Chondrocyte (in vitro differentiated cells): ENCODE data around the gene STK32B. TPM values are rescaled to one million over a fixed set of nuclear protein-coding genes. Genes with fewer than 3 reads are reported as not detected.

Source experiments
- DNase-seq: peaks from one replicate; pipeline ENCODE4 v3.0.0; 2021; ENCODE audit warnings: mixed read lengths, low spot score
- H3K27ac Mint-ChIP-seq: one replicate; pipeline ENCODE4 v1.8.0; 2021; ENCODE audit warnings: mild to moderate bottlenecking, moderate library complexity, mixed read lengths; ENCODE audit not compliant: unreplicated experiment
- H3K27me3 Mint-ChIP-seq: 2 replicates; pipeline ENCODE4 v1.8.0; 2021; ENCODE audit warnings: low read depth, mixed read lengths
- H3K36me3 Mint-ChIP-seq: 2 replicates; pipeline ENCODE4 v1.8.0; 2021; ENCODE audit warnings: low read depth, mixed read lengths
- H3K4me1 Mint-ChIP-seq: 2 replicates; pipeline ENCODE4 v1.8.0; 2021; ENCODE audit warnings: low read depth, mild to moderate bottlenecking, mixed read lengths
- H3K4me3 Mint-ChIP-seq: one replicate; pipeline ENCODE4 v1.8.0; 2021; ENCODE audit warnings: mild to moderate bottlenecking, moderate library complexity, mixed read lengths; ENCODE audit not compliant: unreplicated experiment
- H3K9me3 Mint-ChIP-seq: 2 replicates; pipeline ENCODE4 v1.8.0; 2021; ENCODE audit warnings: low read depth, mixed read lengths
- total RNA-seq: library from RNA; stranded (reverse); gene quantifications from 3 replicates; pipeline ENCODE4 v1.2.1, GENCODE V29; 2021
- TF ChIP-seq, protein P1 (sequence below): fragments of 200-600 bp; sonication (generic); IDR thresholded peaks from 2 replicates; pipeline ENCODE4 v1.5.0; 2021; ENCODE audit warnings: antibody characterized with exemption, mild to moderate bottlenecking, moderate library complexity

Gene STK32B
- total RNA-seq, 1 donor from 2014 or later, result 14.2 TPM

DNA sequence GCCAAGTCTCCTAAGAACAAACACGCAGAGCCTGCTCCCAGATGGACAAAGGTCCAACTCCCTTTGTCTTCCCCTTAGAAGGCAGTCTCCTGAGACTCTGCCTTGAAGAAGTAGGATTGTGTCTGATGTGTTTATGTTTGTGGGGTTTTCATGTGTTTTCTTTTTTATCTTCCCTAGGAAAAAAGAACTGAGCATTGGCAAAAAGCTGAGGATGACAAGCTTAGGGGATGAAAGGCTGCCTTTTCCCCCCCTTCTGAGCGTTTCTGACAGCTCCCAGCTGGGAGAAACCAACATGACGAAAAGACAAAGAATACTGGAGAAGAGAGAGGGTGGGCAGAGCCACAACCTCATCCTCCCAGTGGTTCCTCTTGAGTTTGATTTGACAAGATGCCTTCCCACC, 475.9 kb downstream of the STK32B start:
- H3K27me3 Mint-ChIP-seq, result no peaks in the 10 kb centered on the region
- no peaks in the 10 kb centered on the region for H3K9me3 Mint-ChIP-seq
- no peak overlapping the region for H3K27ac Mint-ChIP-seq
- no peak for DNase-seq
- no peaks in the 10 kb centered on the region for H3K4me1 Mint-ChIP-seq
- TF ChIP-seq, protein P1, sequence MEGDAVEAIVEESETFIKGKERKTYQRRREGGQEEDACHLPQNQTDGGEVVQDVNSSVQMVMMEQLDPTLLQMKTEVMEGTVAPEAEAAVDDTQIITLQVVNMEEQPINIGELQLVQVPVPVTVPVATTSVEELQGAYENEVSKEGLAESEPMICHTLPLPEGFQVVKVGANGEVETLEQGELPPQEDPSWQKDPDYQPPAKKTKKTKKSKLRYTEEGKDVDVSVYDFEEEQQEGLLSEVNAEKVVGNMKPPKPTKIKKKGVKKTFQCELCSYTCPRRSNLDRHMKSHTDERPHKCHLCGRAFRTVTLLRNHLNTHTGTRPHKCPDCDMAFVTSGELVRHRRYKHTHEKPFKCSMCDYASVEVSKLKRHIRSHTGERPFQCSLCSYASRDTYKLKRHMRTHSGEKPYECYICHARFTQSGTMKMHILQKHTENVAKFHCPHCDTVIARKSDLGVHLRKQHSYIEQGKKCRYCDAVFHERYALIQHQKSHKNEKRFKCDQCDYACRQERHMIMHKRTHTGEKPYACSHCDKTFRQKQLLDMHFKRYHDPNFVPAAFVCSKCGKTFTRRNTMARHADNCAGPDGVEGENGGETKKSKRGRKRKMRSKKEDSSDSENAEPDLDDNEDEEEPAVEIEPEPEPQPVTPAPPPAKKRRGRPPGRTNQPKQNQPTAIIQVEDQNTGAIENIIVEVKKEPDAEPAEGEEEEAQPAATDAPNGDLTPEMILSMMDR, result no peak
- H3K4me3 Mint-ChIP-seq, result no peak overlapping the region
- H3K36me3 Mint-ChIP-seq, result peaks cover 9% of the 10 kb centered on the region

DNA sequence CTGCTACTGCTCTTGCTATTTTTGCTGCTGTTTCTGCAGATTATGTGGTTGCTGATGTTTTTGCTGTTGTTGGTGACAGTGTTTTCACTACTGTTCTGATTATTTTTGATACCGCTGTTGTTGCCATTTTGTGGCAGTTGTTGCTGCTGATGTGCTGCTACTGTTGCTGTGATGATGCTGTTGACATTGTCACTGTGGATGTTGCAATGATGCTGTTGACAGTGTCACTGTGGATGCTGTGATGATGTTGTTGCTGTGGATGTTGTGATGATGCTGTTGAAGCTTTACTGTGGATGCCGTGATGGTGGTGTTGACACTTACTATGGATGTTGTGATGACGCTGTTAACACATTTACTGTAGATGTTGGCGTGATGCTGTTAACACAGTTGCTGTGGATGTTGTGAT, 476.8 kb downstream of the STK32B start:
- Mint-ChIP-seq H3K27me3 (no peaks in the 10 kb centered on the region), H3K4me3 (no peak overlapping the region), H3K9me3 (no peaks in the 10 kb centered on the region), H3K36me3 (peaks cover 11% of the 10 kb centered on the region), H3K27ac (no peak overlapping the region), H3K4me1 (no peaks in the 10 kb centered on the region)
- TF ChIP-seq, protein P1, result no peak
- DNase-seq, result no peak

DNA sequence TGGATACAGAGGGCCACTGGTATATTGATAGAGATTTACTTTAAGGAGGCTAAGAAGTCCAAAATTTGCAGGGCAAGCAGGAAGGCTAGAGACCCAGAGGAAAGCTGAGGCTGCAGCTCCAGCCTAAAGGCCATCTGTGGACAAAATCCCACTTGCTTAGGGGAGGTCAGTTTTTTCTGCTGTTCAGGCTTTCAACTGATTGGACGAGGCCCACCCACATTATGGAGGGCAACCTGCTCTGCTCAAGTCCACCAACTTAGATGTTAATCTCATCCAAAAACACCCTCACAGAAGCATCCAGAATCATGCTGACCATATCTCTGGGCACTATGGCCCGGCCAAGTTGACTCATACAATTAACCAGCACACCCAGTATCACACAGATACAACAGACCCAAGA, 480.8 kb downstream of the STK32B start:
- Mint-ChIP-seq H3K9me3 (peaks cover 6% of the 10 kb centered on the region), H3K36me3 (peaks cover 17% of the 10 kb centered on the region), H3K4me1 (no peaks in the 10 kb centered on the region), H3K27ac (no peak overlapping the region), H3K27me3 (no peaks in the 10 kb centered on the region), H3K4me3 (no peak overlapping the region)
- TF ChIP-seq, protein P1, result no peak
- no peak for DNase-seq

DNA sequence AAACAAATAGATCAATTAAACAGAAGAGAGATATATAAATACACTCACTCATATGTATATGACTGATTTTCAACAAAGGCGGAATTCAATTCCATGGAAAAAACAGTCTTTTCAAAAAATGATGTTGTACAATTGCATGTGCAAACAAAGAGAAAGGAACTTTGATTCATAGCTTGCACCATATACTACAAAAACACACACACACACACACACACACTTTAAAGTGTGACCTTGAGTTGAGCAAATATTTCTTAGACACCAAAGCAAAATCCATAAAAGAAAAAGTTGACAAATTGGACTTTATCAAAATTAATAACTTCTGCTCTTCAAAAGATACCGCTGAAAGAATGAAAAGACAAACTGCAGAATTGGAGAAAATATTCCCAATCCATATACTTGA, 488.3 kb downstream of the STK32B start:
- Mint-ChIP-seq H3K4me1 (no peaks in the 10 kb centered on the region), H3K36me3 (peaks cover 1% of the 10 kb centered on the region), H3K27ac (no peak overlapping the region), H3K9me3 (peaks cover 6% of the 10 kb centered on the region), H3K27me3 (no peaks in the 10 kb centered on the region), H3K4me3 (no peak overlapping the region)
- no peak for DNase-seq
- TF ChIP-seq, protein P1, result no peak

DNA sequence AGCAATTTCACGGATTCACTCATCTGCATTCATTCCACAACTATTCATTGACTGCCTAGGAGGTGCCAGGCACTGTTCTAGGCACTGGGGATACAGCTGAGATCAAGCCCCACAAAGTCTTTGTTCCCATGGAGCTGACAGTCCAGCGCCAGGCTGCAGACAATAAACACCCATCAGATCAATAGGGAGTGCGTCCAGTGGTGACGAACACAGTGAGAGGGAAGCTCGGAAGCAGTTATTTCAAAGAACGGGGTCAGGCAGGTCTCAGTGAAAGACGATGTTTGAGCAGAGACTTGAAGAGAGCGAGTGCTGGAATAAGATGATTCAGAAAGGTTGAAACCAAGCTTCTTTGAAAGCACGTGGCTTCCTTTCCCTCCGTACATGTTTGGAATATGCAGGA, 489.9 kb downstream of the STK32B start:
- Mint-ChIP-seq H3K4me1 (no peaks in the 10 kb centered on the region), H3K27me3 (no peaks in the 10 kb centered on the region), H3K4me3 (no peak overlapping the region), H3K9me3 (no peaks in the 10 kb centered on the region), H3K27ac (no peak overlapping the region), H3K36me3 (peaks cover 1% of the 10 kb centered on the region)
- TF ChIP-seq, protein P1, result no peak
- DNase-seq, result no peak
